Activated CD8-positive, alpha-beta T cell treated with anti-CD3 and anti-CD28 coated beads, Interleukin-2, amount 10 ng/mL, durations not matched to agents 7 days and 5 days (primary cell): ENCODE measurements around the gene ATRN. TPM values are rescaled to one million over a fixed set of nuclear protein-coding genes. Genes with fewer than 3 reads are reported as not detected.

ENCODE experiments used
- ATAC-seq: fragments of 150-1000 bp; cut with Tn5 transposase; one replicate; pipeline ENCODE4 v1.10.0; 2021; ENCODE audit warnings: moderate library complexity
- CTCF ChIA-PET: fragments of 350-600 bp; sonication (Branson Sonifier 250); formaldehyde crosslinking; loops from one replicate; lab custom pipeline; 2021; ENCODE audit warnings: antibody characterized with exemption; lab: Charles Lee
- POLR2A ChIA-PET: fragments of 350-600 bp; sonication (Branson Sonifier 250); formaldehyde crosslinking; loops from one replicate; lab custom pipeline; 2021; ENCODE audit warnings: antibody characterized with exemption; lab: Charles Lee
- DNase-seq: peaks from one replicate; pipeline ENCODE4 v3.0.0-alpha.2; 2020
- H3K27ac Mint-ChIP-seq: one replicate; pipeline ENCODE4 v1.8.0; 2021; ENCODE audit warnings: mild to moderate bottlenecking, mixed read lengths
- H3K27me3 Mint-ChIP-seq: one replicate; pipeline ENCODE4 v1.8.0; 2021; ENCODE audit warnings: low read depth, mixed read lengths
- H3K36me3 Mint-ChIP-seq: one replicate; pipeline ENCODE4 v1.8.0; 2021; ENCODE audit warnings: low read depth, mixed read lengths
- H3K4me1 Mint-ChIP-seq: one replicate; pipeline ENCODE4 v1.8.0; 2021; ENCODE audit warnings: low read depth, mixed read lengths
- H3K4me3 Mint-ChIP-seq: one replicate; pipeline ENCODE4 v1.8.0; 2021; ENCODE audit warnings: mild to moderate bottlenecking, mixed read lengths
- H3K9me3 Mint-ChIP-seq: one replicate; pipeline ENCODE4 v1.8.0; 2022; ENCODE audit warnings: mixed read lengths; ENCODE audit not compliant: insufficient read depth
- total RNA-seq, 2 experiments: library from RNA; stranded (reverse); gene quantifications; one replicate each; pipeline ENCODE4 v1.2.3, GENCODE V29; 2021

The ATRN gene
- total RNA-seq, 2 experiments from 2014 or later: 8.1 to 8.5 TPM

DNA sequence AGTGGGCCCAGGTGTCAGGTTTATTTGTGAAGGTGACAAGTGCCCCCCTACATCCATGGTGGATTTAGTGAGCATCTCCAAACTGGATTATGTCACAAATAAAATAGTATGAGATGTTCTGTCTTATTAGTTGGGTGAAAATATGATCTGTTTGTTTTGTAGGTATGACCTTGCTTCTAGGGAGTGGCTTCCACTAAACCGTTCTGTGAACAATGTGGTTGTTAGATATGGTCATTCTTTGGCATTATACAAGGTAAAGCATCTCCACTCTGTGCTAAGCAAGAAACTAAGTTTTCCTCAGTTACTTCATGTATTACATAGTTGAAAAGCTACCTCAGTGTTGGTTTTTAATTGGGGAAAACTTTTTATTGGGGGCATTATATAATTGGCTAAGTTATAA lies 88.4 kb downstream of the ATRN start:
- no peak overlapping the region for H3K27ac Mint-ChIP-seq
- peaks cover 3% of the 10 kb centered on the region for H3K4me1 Mint-ChIP-seq
- H3K36me3 Mint-ChIP-seq: peaks cover 1% of the 10 kb centered on the region
- no peak overlapping the region for H3K4me3 Mint-ChIP-seq
- CTCF ChIA-PET: interaction anchor here (1.0 to 4.3 kb wide), 2 partner anchors 117 to 152 kb away, joined by 4 to 12 read pairs; no protein-coding TSS in a partner anchor
- POLR2A ChIA-PET: no interaction called here
- no peak for ATAC-seq
- DNase-seq: no peak
- no peaks in the 10 kb centered on the region for H3K9me3 Mint-ChIP-seq
- no peaks in the 10 kb centered on the region for H3K27me3 Mint-ChIP-seq

DNA sequence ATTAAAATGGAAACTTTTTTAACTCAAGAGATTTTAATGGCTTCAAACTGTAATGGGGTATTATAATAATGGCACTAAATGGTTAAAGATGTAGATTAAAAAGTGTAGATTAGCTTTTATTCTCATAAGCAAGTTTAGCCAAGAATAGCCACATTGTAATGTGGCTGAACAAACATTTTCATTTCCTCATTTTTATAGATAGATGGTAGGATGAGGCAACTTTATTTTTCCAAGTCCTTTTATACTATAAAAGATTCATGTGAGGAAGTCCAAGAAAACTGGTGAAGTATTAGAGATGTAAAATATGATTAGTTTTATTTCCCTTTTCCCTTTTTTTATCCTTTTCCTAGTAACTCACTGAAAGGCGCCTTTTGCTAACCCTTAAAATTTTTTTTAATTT lies 88.8 kb downstream of the ATRN start:
- ChIA-PET CTCF (interaction anchor here (1.0 to 4.3 kb wide), 2 partner anchors 117 to 152 kb away, joined by 4 to 12 read pairs; no protein-coding TSS in a partner anchor), POLR2A (no interaction called here)
- ATAC-seq (no peak), DNase-seq (no peak)
- Mint-ChIP-seq H3K27ac (no peak overlapping the region), H3K9me3 (no peaks in the 10 kb centered on the region), H3K4me1 (peaks cover 3% of the 10 kb centered on the region), H3K27me3 (no peaks in the 10 kb centered on the region), H3K36me3 (peaks cover 1% of the 10 kb centered on the region), H3K4me3 (no peak overlapping the region)

DNA sequence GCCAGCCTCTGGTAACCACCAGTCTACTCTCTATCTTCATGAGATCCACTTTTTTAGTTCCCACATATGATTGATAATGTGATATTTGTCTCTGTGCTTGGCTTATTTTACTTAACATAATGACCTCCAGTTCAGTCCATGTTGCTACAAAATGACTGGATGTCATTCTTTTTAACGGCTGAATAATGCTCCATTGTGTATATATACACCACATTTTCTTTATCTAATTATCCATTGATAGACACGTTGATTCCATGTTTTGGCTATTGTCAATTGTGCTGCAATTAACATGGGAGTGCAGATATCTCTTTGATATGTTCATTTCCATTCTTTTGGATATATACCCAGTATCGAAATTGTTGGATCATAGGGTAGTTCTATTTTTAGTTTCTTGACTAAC lies 89.3 kb downstream of the ATRN start:
- Mint-ChIP-seq H3K4me3 (no peak overlapping the region), H3K36me3 (peaks cover 1% of the 10 kb centered on the region), H3K9me3 (no peaks in the 10 kb centered on the region), H3K4me1 (peaks cover 2% of the 10 kb centered on the region), H3K27ac (no peak overlapping the region), H3K27me3 (no peaks in the 10 kb centered on the region)
- ATAC-seq (no peak), DNase-seq (no peak)
- CTCF ChIA-PET: interaction anchor here (1.0 to 5.1 kb wide), 2 partner anchors 151 kb away, joined by 4 to 66 read pairs; partner anchors contain the start of gene SIGLEC1
- POLR2A ChIA-PET: interaction anchor here (0.5 kb wide), 1 partner anchor 174 kb away, joined by 3 read pairs; no protein-coding TSS in a partner anchor

DNA sequence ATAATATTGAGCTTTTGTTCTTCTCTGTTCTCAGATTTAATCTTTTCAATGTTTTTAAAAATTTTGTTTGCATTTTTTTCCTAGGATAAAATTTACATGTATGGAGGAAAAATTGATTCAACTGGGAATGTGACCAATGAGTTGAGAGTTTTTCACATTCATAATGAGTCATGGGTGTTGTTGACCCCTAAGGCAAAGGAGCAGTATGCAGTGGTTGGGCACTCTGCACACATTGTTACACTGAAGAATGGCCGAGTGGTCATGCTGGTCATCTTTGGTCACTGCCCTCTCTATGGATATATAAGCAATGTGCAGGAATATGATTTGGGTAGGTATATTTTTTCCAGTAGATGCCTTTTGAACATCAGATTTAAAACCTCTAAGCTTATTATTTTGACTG lies 89.8 kb downstream of the ATRN start:
- ATAC-seq: no peak
- Mint-ChIP-seq H3K27me3 (no peaks in the 10 kb centered on the region), H3K9me3 (no peaks in the 10 kb centered on the region), H3K36me3 (peaks cover 1% of the 10 kb centered on the region), H3K4me3 (no peak overlapping the region), H3K4me1 (no peaks in the 10 kb centered on the region), H3K27ac (no peak overlapping the region)
- DNase-seq: no peak
- ChIA-PET POLR2A (interaction anchor here (0.5 kb wide), 1 partner anchor 174 kb away, joined by 3 read pairs; no protein-coding TSS in a partner anchor), CTCF (interaction anchor here (5.1 kb wide), 1 partner anchor 151 kb away, joined by 66 read pairs; the partner anchor contains the start of gene SIGLEC1)

DNA sequence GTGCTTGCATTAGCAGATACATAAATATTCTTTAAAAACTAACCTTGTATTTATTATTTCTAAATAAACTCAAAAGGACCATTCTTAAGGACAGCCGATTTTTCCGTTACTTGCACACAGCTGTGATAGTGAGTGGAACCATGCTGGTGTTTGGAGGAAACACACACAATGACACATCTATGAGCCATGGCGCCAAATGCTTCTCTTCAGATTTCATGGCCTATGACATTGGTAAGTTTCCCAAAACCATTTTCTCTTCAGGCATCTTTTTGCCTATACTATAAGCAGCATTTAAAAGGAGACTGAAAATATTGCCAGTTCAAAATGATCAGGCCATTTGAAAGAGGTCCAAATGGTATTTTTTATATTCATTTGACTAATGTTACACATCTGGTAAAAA lies 92.3 kb downstream of the ATRN start:
- Mint-ChIP-seq H3K27ac (no peak overlapping the region), H3K36me3 (peaks cover 1% of the 10 kb centered on the region), H3K4me1 (no peaks in the 10 kb centered on the region), H3K4me3 (no peak overlapping the region), H3K9me3 (no peaks in the 10 kb centered on the region), H3K27me3 (no peaks in the 10 kb centered on the region)
- DNase-seq (no peak), ATAC-seq (no peak)
- ChIA-PET CTCF (interaction anchor here (0.6 to 5.1 kb wide), 24 partner anchors 10 to 188 kb away, joined by 3 to 66 read pairs (median 5); partner anchors contain the start of gene SIGLEC1), POLR2A (no interaction called here)

DNA sequence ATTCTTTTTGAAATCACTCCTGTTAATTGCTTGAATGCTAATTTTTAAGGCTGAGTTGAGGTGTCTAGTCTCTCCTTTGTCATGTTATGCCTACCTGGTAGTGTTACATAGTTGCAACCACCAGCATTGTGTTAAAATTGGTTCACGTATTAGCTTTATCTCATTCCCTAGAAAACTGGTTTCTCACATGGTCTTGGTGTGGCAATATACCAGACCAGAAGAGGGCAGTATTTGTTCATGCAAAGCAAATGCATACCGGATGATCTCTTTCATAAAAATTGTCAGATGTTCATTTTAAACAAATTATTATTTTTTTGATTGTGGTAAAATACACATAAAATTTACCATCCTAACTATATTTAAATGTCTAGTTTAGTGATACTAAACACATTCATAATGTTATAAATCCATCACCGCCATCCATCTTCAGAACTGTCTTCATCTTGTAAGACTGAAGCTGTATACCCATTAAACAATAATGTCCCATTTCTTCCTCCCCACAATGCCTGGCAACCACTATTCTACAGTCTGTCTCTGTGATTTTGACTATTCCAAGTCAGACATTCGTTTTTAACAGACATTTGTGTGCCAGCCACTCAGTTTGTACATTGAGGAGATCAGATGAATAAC lies 92.8 kb downstream of the ATRN start:
- DNase-seq: peak; percentile 49
- CTCF ChIA-PET: interaction anchor here (0.6 to 5.1 kb wide), 26 partner anchors 8 to 187 kb away, joined by 3 to 66 read pairs (median 4); partner anchors contain the start of gene SIGLEC1
- Mint-ChIP-seq H3K36me3 (peaks cover 1% of the 10 kb centered on the region), H3K9me3 (no peaks in the 10 kb centered on the region), H3K27ac (no peak overlapping the region), H3K27me3 (no peaks in the 10 kb centered on the region), H3K4me3 (no peak overlapping the region), H3K4me1 (no peaks in the 10 kb centered on the region)
- POLR2A ChIA-PET: no interaction called here
- ATAC-seq: no peak

DNA sequence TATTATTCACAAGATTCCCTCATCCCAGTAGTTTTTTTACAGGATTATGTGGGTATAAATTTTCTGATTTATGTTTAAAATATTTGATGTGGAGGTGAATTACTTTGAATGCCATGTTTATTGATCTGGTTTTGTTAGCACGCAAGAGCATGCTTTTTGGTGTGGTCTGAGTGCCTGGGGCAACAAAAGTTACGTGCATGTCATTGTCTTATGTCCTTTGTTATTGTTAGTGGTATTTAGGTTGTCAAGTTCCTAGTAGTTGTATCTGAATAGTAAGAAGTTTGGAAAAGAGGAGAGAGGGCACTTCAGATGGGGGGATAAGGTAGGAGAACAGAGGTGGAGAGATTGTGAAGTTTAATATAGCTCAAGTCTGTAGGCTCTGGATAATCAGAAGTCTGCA lies 95.0 kb downstream of the ATRN start:
- no peak for DNase-seq
- CTCF ChIA-PET: interaction anchor here (1.0 kb wide), 1 partner anchor 145 kb away, joined by 3 read pairs; no protein-coding TSS in a partner anchor
- H3K27me3 Mint-ChIP-seq: no peaks in the 10 kb centered on the region
- H3K4me1 Mint-ChIP-seq: no peaks in the 10 kb centered on the region
- ATAC-seq: no peak
- POLR2A ChIA-PET: no interaction called here
- H3K9me3 Mint-ChIP-seq: no peaks in the 10 kb centered on the region
- H3K4me3 Mint-ChIP-seq: no peak overlapping the region
- H3K27ac Mint-ChIP-seq: no peak overlapping the region
- peaks cover 1% of the 10 kb centered on the region for H3K36me3 Mint-ChIP-seq

DNA sequence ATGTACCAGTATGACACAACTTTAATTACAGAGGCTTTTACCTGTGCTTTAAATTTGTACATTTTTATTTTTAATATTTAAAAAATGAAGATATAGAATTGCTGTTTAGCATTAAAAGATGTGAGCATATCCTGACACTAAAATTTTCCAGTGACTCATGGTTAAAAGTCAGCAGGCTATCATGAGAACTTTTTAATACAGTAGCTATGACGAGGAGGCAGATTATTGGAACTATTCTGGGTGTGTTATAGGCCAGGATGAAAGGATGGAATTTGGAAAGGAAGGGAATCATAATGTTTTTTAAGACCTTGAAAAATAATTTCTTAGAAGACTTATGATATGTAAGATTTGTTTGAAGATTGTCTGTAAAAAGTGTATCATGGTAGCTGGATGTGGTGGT lies 101.3 kb downstream of the ATRN start:
- Mint-ChIP-seq H3K27me3 (no peaks in the 10 kb centered on the region), H3K9me3 (no peaks in the 10 kb centered on the region), H3K36me3 (peaks cover 3% of the 10 kb centered on the region), H3K4me1 (no peaks in the 10 kb centered on the region), H3K4me3 (no peak overlapping the region), H3K27ac (no peak overlapping the region)
- no peak for DNase-seq
- ChIA-PET CTCF (interaction anchor here (2.1 kb wide), 1 partner anchor 9 kb away, joined by 13 read pairs; no protein-coding TSS in a partner anchor), POLR2A (no interaction called here)
- ATAC-seq: no peak

DNA sequence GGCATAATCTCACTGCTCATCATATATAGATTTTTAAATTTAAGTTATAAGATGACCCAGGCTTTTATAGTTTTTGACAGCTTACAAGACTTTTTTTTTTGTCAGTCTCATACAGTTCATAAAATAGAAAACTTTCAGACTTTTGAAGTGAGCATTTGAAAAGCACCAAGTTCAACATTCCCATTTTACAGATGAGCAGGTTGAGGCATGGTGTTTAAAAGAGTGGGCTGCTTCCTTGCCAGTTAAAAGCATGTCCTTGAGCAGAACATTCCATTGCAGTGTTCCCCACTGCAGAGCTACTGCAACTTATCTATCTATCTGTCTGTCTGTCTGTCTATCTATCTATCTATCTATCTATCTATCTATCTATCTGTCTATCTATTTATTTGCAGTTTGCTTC lies 105.5 kb downstream of the ATRN start:
- DNase-seq (no peak), ATAC-seq (no peak)
- Mint-ChIP-seq H3K4me1 (no peaks in the 10 kb centered on the region), H3K36me3 (peaks cover 6% of the 10 kb centered on the region), H3K27ac (no peak overlapping the region), H3K27me3 (no peaks in the 10 kb centered on the region), H3K4me3 (no peak overlapping the region), H3K9me3 (no peaks in the 10 kb centered on the region)
- POLR2A ChIA-PET: no interaction called here
- CTCF ChIA-PET: interaction anchor here (2.6 kb wide), 1 partner anchor 13 kb away, joined by 11 read pairs; no protein-coding TSS in a partner anchor

DNA sequence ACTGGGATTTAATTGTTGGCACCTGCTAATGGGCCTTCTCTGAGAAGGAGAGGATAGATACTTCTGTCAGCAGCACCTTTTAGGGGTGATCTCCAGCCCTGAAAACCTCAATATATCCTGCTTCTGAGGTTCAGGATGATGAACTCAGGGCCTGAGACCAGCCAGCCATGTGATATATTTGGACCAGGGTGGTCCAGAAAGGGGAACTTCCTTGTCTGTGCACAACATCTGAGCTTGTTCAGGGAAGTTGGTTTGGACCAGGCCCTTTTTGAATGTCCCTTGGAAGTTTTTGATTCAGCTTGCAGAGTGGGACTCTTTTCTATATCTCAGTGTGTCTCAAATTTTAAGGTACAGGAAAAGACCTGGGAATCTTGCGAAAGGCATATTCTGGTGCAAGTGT lies 106.5 kb downstream of the ATRN start:
- ATAC-seq (no peak), DNase-seq (no peak)
- ChIA-PET CTCF (interaction anchor here (2.6 kb wide), 1 partner anchor 14 kb away, joined by 11 read pairs; no protein-coding TSS in a partner anchor), POLR2A (no interaction called here)
- Mint-ChIP-seq H3K4me1 (no peaks in the 10 kb centered on the region), H3K36me3 (peaks cover 6% of the 10 kb centered on the region), H3K27ac (no peak overlapping the region), H3K9me3 (no peaks in the 10 kb centered on the region), H3K4me3 (no peak overlapping the region), H3K27me3 (no peaks in the 10 kb centered on the region)

DNA sequence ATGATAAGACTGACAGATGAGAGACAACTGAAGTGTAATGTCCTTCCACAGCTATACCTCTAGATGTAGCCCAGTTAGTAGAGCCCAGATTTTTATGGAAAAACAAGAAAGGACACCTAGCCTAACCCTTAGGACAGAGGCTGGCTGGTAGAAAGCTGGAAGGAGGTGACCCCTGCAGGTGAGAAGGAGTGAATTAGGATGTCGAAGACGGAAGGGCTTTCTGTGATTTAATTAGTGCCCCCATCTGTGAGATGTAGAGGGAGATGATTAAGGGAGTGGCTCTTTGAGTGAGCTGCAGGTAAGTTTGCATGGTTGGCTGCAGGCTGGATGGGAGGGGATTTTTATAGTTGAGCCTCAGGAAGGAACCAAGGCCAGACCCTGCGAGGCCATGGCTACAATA lies 109.6 kb downstream of the ATRN start:
- H3K27ac Mint-ChIP-seq: no peak overlapping the region
- no peaks in the 10 kb centered on the region for H3K4me1 Mint-ChIP-seq
- ATAC-seq: no peak
- POLR2A ChIA-PET: no interaction called here
- H3K27me3 Mint-ChIP-seq: no peaks in the 10 kb centered on the region
- no peak overlapping the region for H3K4me3 Mint-ChIP-seq
- CTCF ChIA-PET: no interaction called here
- no peak for DNase-seq
- no peaks in the 10 kb centered on the region for H3K9me3 Mint-ChIP-seq
- H3K36me3 Mint-ChIP-seq: peaks cover 14% of the 10 kb centered on the region

DNA sequence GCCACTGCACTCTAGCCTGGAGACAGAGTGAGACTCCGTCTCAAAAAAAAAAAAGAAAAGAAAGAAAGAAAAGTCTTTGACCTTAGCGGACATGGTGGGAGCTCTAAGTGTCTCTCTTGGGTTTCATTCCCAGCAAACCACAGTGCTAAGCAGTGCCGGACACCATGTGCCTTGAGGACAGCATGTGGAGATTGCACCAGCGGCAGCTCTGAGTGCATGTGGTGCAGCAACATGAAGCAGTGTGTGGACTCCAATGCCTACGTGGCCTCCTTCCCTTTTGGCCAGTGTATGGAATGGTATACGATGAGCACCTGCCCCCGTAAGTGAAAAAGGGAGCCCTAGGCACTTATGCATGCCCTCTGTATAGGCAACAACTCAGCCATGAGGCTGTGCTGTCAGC lies 112.9 kb downstream of the ATRN start:
- CTCF ChIA-PET: no interaction called here

More for the DNA sequence above, 112.9 kb downstream of the ATRN start:
- no peak overlapping the region for H3K27ac Mint-ChIP-seq
- ATAC-seq: no peak
- H3K27me3 Mint-ChIP-seq: no peaks in the 10 kb centered on the region
- DNase-seq: no peak
- no peaks in the 10 kb centered on the region for H3K9me3 Mint-ChIP-seq
- peaks cover 14% of the 10 kb centered on the region for H3K36me3 Mint-ChIP-seq
- H3K4me1 Mint-ChIP-seq: no peaks in the 10 kb centered on the region
- POLR2A ChIA-PET: no interaction called here
- H3K4me3 Mint-ChIP-seq: no peak overlapping the region
